Glutamatergic neuron (in vitro differentiated cells): Measurements from ENCODE around the gene NUAK1. TPM values are rescaled to one million over a fixed set of nuclear protein-coding genes. Genes with fewer than 3 reads are reported as not detected.

Source experiments
- DNase-seq: peaks from one replicate; pipeline ENCODE4 v3.0.0; 2022
- H3K27ac Mint-ChIP-seq: one replicate; pipeline ENCODE4 v1.8.0; 2020; ENCODE audit warnings: mild to moderate bottlenecking, mixed read lengths, inconsistent platforms; ENCODE audit not compliant: unreplicated experiment
- H3K27me3 Mint-ChIP-seq: one replicate; pipeline ENCODE4 v1.8.0; 2020; ENCODE audit warnings: mild to moderate bottlenecking, moderate library complexity, mixed read lengths, inconsistent platforms; ENCODE audit not compliant: unreplicated experiment
- H3K36me3 Mint-ChIP-seq: one replicate; pipeline ENCODE4 v1.8.0; 2020; ENCODE audit warnings: mild to moderate bottlenecking, mixed read lengths, inconsistent platforms; ENCODE audit not compliant: unreplicated experiment
- H3K4me1 Mint-ChIP-seq: one replicate; pipeline ENCODE4 v1.8.0; 2020; ENCODE audit warnings: mild to moderate bottlenecking, low read depth, mixed read lengths, inconsistent platforms; ENCODE audit not compliant: unreplicated experiment
- H3K4me3 Mint-ChIP-seq: one replicate; pipeline ENCODE4 v1.8.0; 2020; ENCODE audit warnings: mild to moderate bottlenecking, mixed read lengths, inconsistent platforms; ENCODE audit not compliant: unreplicated experiment
- H3K9me3 Mint-ChIP-seq: one replicate; pipeline ENCODE4 v1.8.0; 2020; ENCODE audit warnings: mild to moderate bottlenecking, moderate library complexity, mixed read lengths, inconsistent platforms; ENCODE audit not compliant: unreplicated experiment
- CTCF ChIP-seq: fragments of 200-600 bp; sonication (generic); IDR thresholded peaks from one replicate; pipeline ENCODE4 v1.5.0; 2021; ENCODE audit not compliant: partially characterized antibody, unreplicated experiment
- total RNA-seq: library from RNA; stranded (reverse); fragmentation: NEBNext Ultra II Directional; extraction: Animal tissue kit (Norgen Biotek cat#: 25700); gene quantifications from one replicate; pipeline ENCODE4 v1.2.1, GENCODE V29; 2021; ENCODE audit not compliant: unreplicated experiment

Gene NUAK1
- total RNA-seq, 1 donor from 2014 or later: 18.8 TPM

- no peaks in the 10 kb centered on the region for H3K9me3 Mint-ChIP-seq
- no peak for DNase-seq
Measured at GRCh38 chr12:106058256-106059182, 80.2 kb downstream of the NUAK1 start.

GRCh38 chr12:106054049-106054448 lies 84.7 kb downstream of the NUAK1 start:
- DNase-seq: no peak
- H3K4me1 Mint-ChIP-seq: peaks cover 29% of the 10 kb centered on the region
- peaks cover 5% of the 10 kb centered on the region for H3K36me3 Mint-ChIP-seq
- peaks cover 2% of the 10 kb centered on the region for H3K27me3 Mint-ChIP-seq
- TF ChIP-seq CTCF: no peak
- H3K9me3 Mint-ChIP-seq: peaks cover 5% of the 10 kb centered on the region
- no peak overlapping the region for H3K4me3 Mint-ChIP-seq
- H3K27ac Mint-ChIP-seq: no peak overlapping the region

More at GRCh38 chr12:106058256-106059182, 80.2 kb downstream of the NUAK1 start:
- Mint-ChIP-seq H3K27ac (no peak overlapping the region), H3K4me3 (no peak overlapping the region), H3K4me1 (peaks cover 6% of the 10 kb centered on the region), H3K27me3 (no peaks in the 10 kb centered on the region), H3K36me3 (peaks cover 5% of the 10 kb centered on the region)
- TF ChIP-seq CTCF: no peak

DNA sequence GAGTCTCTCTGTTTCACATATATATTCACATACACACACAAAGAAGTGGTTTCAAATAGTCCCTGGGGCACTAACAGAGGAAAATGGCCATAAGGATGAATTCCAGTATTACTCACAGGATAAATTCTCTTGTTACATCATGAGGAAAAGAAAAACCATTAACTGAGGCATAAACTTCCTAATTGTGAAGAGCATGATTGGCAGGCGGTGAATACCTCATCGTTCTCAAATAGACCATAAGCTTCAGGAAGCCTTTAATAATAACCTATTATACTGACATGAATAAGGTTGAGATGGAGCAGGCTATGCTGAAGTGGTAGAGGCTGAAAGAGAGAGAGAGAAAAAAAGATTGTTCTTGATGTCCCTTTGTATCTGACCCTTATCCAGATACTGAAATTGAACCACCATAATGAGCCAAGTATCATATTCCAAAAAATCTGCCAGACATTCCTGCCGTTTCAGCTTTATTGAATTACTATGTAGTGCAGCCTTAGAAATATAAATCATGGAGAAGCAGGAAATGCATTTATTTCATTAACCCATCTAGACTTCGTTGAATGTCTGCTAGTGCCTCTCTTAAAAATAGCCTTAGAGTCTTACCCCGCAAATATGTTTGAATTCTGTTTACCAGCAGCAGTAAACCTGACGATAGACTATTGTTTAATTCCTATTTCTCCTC lies 86.8 kb downstream of the NUAK1 start:
- peaks cover 5% of the 10 kb centered on the region for H3K36me3 Mint-ChIP-seq
- no peak for TF ChIP-seq CTCF
- H3K27me3 Mint-ChIP-seq: peaks cover 2% of the 10 kb centered on the region
- DNase-seq: no peak
- peaks cover 6% of the 10 kb centered on the region for H3K9me3 Mint-ChIP-seq
- peaks cover 28% of the 10 kb centered on the region for H3K4me1 Mint-ChIP-seq
- no peak overlapping the region for H3K27ac Mint-ChIP-seq
- H3K4me3 Mint-ChIP-seq: no peak overlapping the region

GRCh38 chr12:106049546-106049945 lies 89.2 kb downstream of the NUAK1 start:
- TF ChIP-seq CTCF: no peak
- Mint-ChIP-seq H3K27ac (peak overlapping the region; percentile 84), H3K9me3 (peaks cover 6% of the 10 kb centered on the region), H3K4me3 (peak overlapping the region; percentile 58), H3K36me3 (no peaks in the 10 kb centered on the region), H3K27me3 (peaks cover 2% of the 10 kb centered on the region), H3K4me1 (peaks cover 32% of the 10 kb centered on the region)
- no peak for DNase-seq
